Measurements from ENCODE around the gene SMAD3.
A peak's percentile ranks its signal among the peaks of the same experiment; 100 is the strongest.

The SMAD3 gene

GRCh38 chr15:67165254-67166253 lies 100.2 kb downstream of the SMAD3 start:
- no peak for DNase-seq (ENCODE audit: low read depth)

- DNase-seq (ENCODE audit: low read depth), result no peak
Observed at GRCh38 chr15:67166280-67167009, 101.0 kb downstream of the SMAD3 start.

- DNase-seq (ENCODE audit: low read depth), result no peak
Observed at GRCh38 chr15:67167091-67167490, 101.7 kb downstream of the SMAD3 start.

- no peak for DNase-seq (ENCODE audit: low read depth)
Observed at GRCh38 chr15:67168694-67169093, 103.3 kb downstream of the SMAD3 start.

- DNase-seq (ENCODE audit: low read depth), result no peak
Observed at GRCh38 chr15:67170143-67170925, 104.9 kb downstream of the SMAD3 start.

- no peak for DNase-seq (ENCODE audit: low read depth)
Observed at GRCh38 chr15:67171471-67171870, 106.1 kb downstream of the SMAD3 start.

GRCh38 chr15:67172172-67172571 lies 106.8 kb downstream of the SMAD3 start:
- peak; percentile 16 for DNase-seq (ENCODE audit: low read depth)

- no peak for DNase-seq (ENCODE audit: low read depth)
Observed at GRCh38 chr15:67173005-67173404, 107.6 kb downstream of the SMAD3 start.

- no peak for DNase-seq (ENCODE audit: low read depth)
Observed at GRCh38 chr15:67173786-67174185, 108.4 kb downstream of the SMAD3 start.

- DNase-seq (ENCODE audit: low read depth), result no peak
Observed at GRCh38 chr15:67174446-67174845, 109.0 kb downstream of the SMAD3 start.

- DNase-seq (ENCODE audit: low read depth), result no peak
Observed at GRCh38 chr15:67174864-67175573, 109.6 kb downstream of the SMAD3 start.

- no peak for DNase-seq (ENCODE audit: low read depth)
Observed at GRCh38 chr15:67175643-67176071, 110.3 kb downstream of the SMAD3 start.

- DNase-seq (ENCODE audit: low read depth), result no peak
Observed at GRCh38 chr15:67176195-67176971, 111.0 kb downstream of the SMAD3 start.

GRCh38 chr15:67177752-67178151 lies 112.3 kb downstream of the SMAD3 start:
- no peak for DNase-seq (ENCODE audit: low read depth)

GRCh38 chr15:67178569-67179210 lies 113.3 kb downstream of the SMAD3 start:
- no peak for DNase-seq (ENCODE audit: low read depth)

GRCh38 chr15:67179411-67179995 lies 114.1 kb downstream of the SMAD3 start:
- DNase-seq (ENCODE audit: low read depth), result no peak

GRCh38 chr15:67180035-67180434 lies 114.6 kb downstream of the SMAD3 start:
- DNase-seq (ENCODE audit: low read depth), result no peak

GRCh38 chr15:67180514-67181191 lies 115.3 kb downstream of the SMAD3 start:
- no peak for DNase-seq (ENCODE audit: low read depth)

GRCh38 chr15:67181221-67181639 lies 115.8 kb downstream of the SMAD3 start:
- DNase-seq (ENCODE audit: low read depth), result no peak

All from activated T-cell treated with anti-CD3 and anti-CD28 coated beads for 24 hours (primary cell).